Hematopoietic multipotent progenitor cell treated with erythropoietin and hydrocortisone succinate and interleukin-3 and kit ligand, for 8 days (in vitro differentiated cells): ENCODE measurements around the gene STAB2.

Experiments used
- DNase-seq: peaks from one replicate; pipeline ENCODE4 v3.0.0-alpha.2; 2015

The STAB2 gene

DNA sequence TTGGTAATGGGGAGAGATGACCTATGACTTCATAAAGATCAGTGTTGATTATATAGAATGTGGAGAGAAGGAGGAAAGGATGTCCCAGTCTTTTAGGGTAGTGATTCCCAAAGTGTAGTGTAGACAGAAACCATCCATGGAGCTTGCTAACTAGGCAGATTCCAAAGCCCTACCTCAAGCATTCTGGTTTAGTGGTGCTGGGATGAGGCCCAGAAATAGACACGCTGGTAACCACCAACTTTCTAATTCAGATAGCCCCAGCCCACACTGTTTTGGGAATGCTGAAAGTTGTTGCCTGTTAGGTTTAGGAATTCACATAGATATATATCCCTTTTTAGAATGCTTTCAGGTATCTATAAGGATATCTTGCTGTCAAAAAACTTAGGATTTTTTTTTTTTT, 69.2 kb downstream of the STAB2 start:
- DNase-seq: no peak

DNA sequence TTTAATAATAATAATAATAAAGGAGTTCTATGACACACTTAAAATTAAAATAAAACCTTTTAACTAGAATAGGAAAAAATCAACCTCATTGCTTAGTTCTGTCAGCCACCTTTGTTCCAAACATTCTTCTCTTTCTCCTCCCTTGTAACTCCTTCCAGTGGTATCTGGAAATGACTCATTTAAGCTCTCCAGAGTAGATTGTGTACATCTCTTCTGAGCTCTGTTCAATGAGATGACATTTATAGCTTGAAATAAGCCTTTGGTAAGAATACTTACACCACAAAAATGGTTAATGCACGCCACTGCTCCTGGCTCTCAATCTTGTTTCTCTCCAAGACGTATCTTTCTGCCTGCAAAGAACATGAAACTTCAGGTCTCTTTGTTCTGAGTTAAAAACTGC, 70.3 kb downstream of the STAB2 start:
- no peak for DNase-seq

GRCh38 chr12:103664626-103665025, 77.6 kb downstream of the STAB2 start:
- no peak for DNase-seq

- no peak for DNase-seq
Measured at GRCh38 chr12:103665971-103666370, 78.9 kb downstream of the STAB2 start.

DNA sequence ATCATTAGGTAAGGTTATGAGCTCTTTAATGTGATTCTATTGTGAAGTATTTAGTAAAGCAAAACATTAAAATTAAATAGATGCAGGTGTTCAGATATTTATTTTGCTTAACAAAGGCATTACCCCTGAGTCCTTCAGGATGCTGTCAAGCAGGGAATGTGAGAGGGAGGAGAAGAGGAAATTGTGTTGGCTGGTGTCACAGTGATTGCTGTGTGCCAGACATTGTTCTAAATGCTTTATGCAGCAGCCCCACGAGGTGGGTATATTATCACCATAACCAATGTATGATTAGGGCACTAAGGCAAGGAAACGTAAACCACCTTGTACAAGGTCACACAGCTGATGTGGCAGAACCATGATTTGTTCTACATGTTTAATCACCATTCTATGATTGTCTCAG, 80.1 kb downstream of the STAB2 start:
- no peak for DNase-seq

GRCh38 chr12:103668520-103668919, 81.4 kb downstream of the STAB2 start:
- no peak for DNase-seq

DNA sequence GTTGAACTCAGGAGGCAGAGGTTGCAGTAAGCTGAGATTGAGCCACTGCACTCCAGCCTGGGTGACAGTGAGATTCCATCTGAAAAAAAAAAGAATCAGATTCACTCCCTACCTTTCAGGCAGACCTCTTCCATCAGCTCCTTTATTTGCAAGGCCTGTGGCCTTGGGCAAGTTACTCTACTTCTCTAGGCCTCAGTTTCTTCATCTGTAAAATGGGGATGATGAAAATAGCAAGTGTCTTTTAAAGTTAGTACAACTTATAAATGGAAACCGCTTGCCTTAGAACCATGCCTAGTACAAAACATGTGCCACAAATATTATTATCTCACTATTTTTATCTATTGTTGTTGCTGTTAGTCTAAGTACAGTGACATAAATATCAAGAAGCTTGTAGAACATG, 84.3 kb downstream of the STAB2 start:
- DNase-seq: no peak

DNA sequence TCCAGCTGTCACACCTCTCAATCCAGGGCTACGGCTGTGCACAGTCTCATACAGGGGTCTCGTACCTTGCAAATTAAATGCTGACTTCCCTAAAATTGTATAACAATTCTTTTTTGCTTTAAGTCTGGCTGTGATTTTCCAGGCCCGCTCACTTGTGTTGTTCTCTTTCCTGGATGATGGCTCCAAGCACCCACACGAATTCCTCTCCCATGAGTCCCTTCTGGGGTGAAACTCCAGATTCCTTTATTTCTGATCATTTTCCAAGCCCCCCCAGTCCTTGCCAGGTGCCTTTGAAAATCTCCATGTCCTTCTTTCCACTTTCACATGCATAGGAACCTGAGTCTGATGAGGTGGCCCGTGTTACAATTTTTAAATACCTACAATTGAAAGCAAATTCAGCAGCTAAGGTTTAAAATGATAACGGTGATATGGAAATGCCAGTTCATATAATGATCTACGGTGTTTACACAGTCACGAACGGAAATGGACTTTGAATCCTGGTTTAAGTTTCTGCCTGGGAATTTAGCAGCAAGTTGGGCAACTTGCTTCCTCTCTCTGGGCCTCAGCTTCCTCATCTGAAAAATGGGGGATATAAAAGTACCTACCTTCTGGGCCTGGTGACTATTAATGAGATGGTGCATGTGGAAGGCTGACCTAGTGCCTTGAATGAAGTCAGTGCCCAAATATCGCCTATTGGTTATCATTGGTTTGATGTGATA, 85.5 kb downstream of the STAB2 start:
- DNase-seq: no peak

- no peak for DNase-seq
Measured at GRCh38 chr12:103673487-103673886, 86.4 kb downstream of the STAB2 start.

DNA sequence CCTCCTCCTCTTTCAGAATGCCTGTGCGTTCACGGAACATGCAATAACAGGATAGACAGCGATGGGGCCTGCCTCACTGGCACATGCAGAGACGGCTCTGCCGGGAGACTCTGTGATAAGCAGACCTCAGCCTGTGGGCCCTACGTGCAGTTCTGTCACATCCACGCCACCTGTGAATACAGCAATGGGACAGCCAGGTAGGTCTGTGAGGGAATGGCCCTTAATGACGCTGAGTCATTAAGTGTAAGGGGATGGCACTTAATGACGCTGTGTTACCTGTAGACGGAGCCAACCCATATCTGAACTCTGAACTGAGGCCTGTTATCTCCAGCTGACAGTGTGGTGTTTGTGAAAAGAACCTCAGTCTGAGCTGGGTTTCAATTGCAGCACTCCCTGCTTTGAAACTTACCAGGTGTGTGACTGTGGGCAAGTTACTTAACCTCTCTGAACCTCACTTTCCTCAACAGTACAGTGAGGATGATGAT, 86.9 kb downstream of the STAB2 start:
- no peak for DNase-seq

DNA sequence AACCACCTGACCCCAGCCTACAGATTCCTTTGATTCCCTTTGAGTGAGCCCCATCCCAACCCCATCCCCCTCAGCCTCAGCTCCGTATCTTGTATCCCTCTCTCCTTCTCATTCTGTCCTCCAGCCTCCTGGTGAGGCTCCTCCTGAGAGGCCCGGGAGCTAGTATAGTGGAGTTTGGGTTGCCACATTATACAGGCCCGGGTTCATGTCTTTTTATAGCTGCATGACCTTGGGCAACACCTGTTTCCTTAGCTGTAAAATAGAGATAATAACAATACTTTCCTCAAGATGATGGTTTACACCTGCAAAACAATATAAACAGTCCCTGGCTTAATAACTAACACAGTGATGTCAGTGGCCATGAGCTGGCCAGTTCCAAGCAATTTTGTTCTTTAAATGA, 89.8 kb downstream of the STAB2 start:
- DNase-seq: no peak

GRCh38 chr12:103677341-103677740, 90.3 kb downstream of the STAB2 start:
- no peak for DNase-seq

GRCh38 chr12:103677905-103678304, 90.8 kb downstream of the STAB2 start:
- no peak for DNase-seq

GRCh38 chr12:103679421-103680170, 92.5 kb downstream of the STAB2 start:
- no peak for DNase-seq

DNA sequence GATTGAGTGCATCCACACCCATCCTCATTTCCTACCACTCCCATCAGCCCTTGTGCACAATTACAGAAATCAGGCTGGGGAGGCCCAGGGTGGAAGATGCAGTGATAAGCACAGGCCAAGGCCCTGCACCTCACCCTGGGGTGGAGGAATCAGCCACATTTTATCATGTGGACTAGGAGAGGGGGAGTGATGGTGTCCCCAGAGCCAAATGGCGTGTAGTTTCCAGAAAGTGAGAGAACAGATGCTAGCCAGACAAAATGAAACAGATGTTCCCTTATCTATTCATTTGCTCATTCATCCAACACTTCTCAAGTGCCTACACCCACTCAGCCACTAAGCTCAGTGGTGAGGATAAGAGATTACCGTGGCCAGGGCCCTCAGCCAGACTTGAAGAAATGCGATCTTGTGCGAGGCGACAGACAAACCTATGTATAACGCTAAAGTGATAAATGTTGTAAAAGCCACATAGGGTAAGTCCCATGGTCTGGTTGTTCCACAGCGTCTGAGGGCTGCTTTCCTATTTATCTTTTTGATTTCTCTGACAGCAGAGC, 93.6 kb downstream of the STAB2 start:
- peak; percentile 77 for DNase-seq

- DNase-seq: no peak
Measured at GRCh38 chr12:103686026-103686425, 99.0 kb downstream of the STAB2 start.

DNA sequence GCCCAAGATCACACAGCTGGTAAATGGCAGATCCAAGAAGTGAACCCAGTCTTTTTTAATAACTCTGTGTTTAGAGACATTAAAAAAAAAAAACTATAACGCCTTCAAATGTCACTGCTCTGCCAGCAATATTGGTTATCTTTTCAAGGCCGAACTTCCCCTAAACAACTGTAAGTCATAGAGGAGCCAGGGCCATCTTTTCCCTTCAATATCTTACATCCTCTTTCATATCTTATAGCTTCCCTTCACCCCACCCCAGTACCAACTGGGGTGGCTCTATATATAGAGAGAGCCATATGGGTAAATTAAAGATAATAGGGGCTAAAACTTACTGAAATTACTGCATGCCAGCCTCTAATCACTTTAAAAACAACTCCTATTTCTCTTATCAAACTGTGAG, 100.2 kb downstream of the STAB2 start:
- peak; percentile 14 for DNase-seq

DNA sequence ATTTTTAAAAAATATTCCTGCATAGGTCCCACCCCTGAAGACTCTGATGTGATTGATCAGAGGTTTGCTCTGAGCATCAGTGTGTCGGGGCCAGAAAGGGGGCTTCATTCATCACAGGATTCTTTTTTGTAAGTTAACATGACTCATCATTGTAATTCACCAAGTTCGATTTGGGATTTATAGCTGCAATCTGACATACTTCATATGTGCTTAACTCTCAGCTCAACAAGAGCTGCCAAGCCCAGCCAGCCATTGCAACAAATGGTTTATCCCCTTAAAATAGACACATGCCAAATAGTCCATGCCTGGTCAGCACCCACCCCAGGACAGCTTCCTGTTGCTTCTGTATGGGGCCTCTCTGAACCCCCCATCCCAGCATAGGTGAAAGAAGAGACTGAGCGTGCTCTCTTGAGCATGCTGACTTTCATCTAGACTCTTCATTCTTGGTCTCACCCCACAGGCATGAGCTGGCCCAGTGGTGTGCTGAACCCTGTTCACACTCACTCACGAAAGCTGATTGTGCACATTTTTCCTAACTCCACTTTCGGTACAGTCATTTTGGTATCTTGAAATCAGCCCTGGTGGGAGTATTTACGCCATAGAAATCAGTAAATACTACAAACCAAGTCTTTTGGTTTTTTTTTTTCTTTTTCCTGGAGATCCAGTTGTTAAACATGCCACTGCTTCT, 101.4 kb downstream of the STAB2 start:
- no peak for DNase-seq

DNA sequence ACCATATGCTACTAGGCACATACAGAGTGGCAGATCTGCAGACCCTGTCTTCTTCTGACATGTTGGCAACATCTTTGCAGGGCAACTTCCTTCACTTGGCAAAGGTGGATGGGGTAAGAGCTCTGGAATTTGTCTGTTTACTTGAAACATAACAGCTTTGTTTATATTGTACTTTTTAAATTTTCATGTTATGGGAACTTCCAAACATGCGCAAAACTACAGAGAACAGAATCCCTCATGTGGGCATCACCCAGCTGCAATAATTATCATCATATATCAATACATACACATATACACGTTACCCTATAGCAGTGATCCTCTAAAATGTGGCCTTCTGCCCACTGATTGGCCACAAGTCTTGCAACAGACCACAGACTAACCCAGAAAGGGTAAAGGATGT, 103.4 kb downstream of the STAB2 start:
- DNase-seq: no peak

DNA sequence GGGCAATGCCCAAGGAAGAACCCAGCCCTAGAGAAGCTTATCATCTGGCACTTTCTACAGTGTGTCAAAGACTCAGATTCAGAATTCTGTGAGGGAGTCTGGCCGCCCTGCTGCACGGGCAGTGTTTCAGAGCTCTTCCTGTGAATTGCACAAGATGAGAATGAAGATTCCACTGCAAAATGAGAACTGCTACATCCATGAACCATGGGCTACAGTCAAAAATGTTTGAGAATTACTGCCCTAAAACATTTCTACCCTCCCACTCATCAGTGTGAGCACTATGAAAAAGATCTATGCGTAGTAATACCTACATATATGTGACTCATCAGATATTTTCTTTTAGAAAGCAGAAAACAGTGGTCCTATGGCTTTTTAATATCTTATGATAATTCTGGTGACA, 104.0 kb downstream of the STAB2 start:
- DNase-seq: no peak

DNA sequence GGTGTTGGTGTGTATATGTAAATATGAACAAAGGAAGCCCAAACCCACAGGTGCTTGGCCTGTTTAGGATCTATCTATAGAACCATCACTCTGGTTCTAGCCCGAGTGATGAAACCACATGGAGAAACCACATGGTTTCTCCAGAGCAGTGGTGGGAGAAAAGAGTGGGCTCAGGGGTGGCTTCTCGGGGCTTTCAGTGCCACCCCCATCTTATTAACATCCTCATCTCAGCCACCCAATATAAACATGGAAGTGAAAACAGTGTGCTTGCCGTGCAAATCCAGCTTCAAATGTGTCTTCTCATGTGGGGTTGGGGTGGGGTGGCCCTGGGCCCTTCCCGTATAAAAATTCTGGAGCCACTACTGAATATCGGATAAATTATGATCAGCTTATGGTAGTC, 109.0 kb downstream of the STAB2 start:
- no peak for DNase-seq

DNA sequence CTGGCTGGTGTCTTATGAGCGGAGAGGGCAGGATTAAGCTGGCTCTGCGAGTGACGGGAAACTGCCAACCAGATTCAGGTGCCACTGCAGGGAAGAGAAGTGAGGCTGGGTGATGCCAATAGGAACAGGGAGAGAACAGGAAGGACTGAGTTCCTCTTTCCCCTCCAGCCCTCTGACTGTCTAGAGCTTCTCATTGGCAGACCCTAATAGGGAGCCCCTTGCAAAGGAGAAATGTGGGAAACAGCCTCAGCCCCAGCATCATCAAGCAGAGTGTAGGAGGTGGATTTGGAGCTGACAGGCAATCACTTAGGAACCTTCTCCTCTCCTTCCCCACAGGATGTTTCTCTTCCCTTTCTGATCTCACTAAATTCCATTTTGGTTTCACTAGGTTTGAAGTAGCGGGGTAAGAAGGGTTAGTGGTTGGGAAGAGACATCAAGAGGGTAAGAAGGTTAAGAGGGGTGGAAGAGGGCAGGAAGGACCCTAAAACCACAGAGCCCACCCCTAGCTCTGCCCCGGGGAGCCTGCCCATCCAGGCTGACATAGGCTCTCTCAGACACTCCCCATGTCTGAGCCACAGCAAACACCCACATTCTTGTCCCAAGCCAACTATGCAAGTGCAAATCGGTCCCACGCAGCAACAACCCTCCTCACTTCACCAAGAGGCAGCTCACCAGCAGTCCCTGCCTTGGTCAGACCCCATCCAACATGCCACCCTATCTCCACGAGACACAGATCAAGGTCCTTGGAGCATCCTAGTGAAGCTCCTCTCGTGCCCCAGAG, 111.1 kb downstream of the STAB2 start:
- no peak for DNase-seq
